ENCODE measurements around the gene ADAP1. TPM values are rescaled to one million over a fixed set of nuclear protein-coding genes. Genes with fewer than 3 reads are reported as not detected.
A peak's percentile ranks its signal among the peaks of the same experiment; 100 is the strongest.

Gene ADAP1
- total RNA-seq, 2 donors from 2014 or later: 19.7 to 19.8 TPM

DNA sequence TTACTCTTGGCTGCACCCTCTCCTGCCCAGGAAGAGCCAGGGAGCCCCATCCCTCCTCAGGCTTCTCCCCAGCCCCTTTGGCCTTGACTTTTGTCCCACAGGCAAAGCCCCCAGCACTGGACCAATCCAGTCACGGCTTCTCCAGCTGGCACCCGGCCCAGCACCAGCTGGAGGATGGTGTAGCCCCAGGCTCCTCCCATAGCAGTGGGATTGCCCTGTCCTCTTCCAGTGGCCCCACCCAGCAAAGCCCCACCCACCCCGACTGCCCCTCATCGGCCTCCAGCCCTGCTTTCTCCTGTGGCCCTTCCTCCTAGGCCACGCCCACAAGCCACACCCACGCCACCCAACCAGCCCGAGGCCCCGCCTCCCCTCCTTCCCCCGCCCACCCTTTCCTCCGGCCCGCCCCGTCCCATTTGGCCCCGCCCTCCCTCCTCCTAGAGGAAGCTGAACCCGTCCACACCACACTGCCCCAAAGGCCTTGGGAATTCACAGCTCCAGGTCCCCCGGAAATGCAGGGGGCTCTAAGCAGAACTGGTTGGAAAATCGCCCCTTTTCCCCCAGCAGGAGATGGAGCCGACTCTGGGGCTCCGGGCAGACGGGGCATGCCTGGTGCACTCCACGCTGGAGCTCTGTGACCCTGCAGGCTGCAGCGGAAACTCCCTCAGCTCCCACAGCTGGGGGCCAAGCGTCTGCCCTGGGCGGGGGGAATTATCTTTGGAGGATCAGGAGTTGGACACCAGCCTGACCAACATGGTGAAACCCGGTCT, 52.9 kb downstream of the ADAP1 start:
- DNase-seq (peak; percentile 64 to 89 (median 82)), ATAC-seq (peak; percentile 49)
- no peak for TF ChIP-seq POLR2A (IDR thresholded peaks at IDR 0.05)
- Histone ChIP-seq H3K4me3 (no peak overlapping the region), H3K4me1 (peaks cover 9% of the 10 kb centered on the region), H3K36me3 (replicated peaks in 1 of 2; ENCODE audit: insufficient read depth in 1 of 2, low read depth in 2 of 2) (peaks cover 3 to 5% of the 10 kb centered on the region in 2 donors), H3K27ac (peak overlapping the region in 1 of 4 donors; percentile 34), H3K27me3 (no peaks in the 10 kb centered on the region), H3K9me3 (no peaks in the 10 kb centered on the region)
- 34 to 54% methylated on average over 14 to 22 of the region's 24 CpGs for WGBS, 2 donors
- intact Hi-C loops (cut with DNase I): loop anchor here (5.0 to 10.0 kb wide), 2 partner anchors 66 to 173 kb away; no protein-coding TSS in a partner anchor

DNA sequence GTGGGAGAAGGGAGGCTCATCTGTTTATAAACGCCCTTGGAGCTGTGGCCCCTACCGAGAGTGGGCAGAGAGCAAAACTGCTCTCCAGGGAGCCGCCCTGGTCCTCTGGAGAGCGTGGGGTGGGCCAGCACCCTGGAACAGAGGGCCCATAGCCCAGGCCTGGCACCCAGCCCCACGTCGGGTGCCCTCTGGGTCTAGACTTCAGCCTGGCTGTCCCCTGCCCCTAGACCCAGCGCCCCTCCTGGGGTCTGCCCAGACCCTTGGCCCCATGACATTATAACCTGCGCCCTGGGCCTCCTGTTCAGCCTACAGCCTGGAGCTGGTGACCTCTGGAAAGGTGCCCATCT, 53.5 kb downstream of the ADAP1 start:
- H3K4me3 ChIP-seq: no peak overlapping the region
- intact Hi-C loops (cut with DNase I): loop anchor here (5.0 to 10.0 kb wide), 2 partner anchors 66 to 174 kb away; no protein-coding TSS in a partner anchor
- no peak for ATAC-seq
- no peak for TF ChIP-seq CTCF (IDR thresholded peaks at IDR 0.05)
- TF ChIP-seq POLR2A (IDR thresholded peaks at IDR 0.05): no peak
- H3K36me3 ChIP-seq (replicated peaks in 1 of 2; ENCODE audit: insufficient read depth in 1 of 2, low read depth in 2 of 2): peaks cover 3 to 10% of the 10 kb centered on the region in 2 donors
- H3K27me3 ChIP-seq: no peaks in the 10 kb centered on the region
- 55% methylated on average over 8 of the region's 8 CpGs; no CpG with 5 or more reads in 1 of the 2 donors for WGBS, 2 donors
- no peak for DNase-seq
- H3K27ac ChIP-seq: peak overlapping the region in 2 of 4 donors; percentile 34
- H3K4me1 ChIP-seq: peaks cover 9% of the 10 kb centered on the region
- no peaks in the 10 kb centered on the region for H3K9me3 ChIP-seq

- ATAC-seq (no peak), DNase-seq (no peak)
- intact Hi-C loops (cut with DNase I): loop anchor here (5.0 to 10.0 kb wide), 2 partner anchors 67 to 174 kb away; no protein-coding TSS in a partner anchor
- TF ChIP-seq CTCF (IDR thresholded peaks at IDR 0.05): no peak
- TF ChIP-seq POLR2A (IDR thresholded peaks at IDR 0.05): no peak
- Histone ChIP-seq H3K4me1 (peaks cover 9% of the 10 kb centered on the region), H3K36me3 (replicated peaks in 1 of 2; ENCODE audit: insufficient read depth in 1 of 2, low read depth in 2 of 2) (peaks cover 3 to 15% of the 10 kb centered on the region in 2 donors), H3K27ac (peak overlapping the region in 2 of 4 donors; percentile 34), H3K9me3 (no peaks in the 10 kb centered on the region), H3K4me3 (no peak overlapping the region), H3K27me3 (no peaks in the 10 kb centered on the region)
- 76 to 95% methylated on average over 3 to 21 of the region's 26 CpGs for WGBS, 2 donors
Measured at GRCh38 chr7:900331-901040, 54.0 kb downstream of the ADAP1 start.

GRCh38 chr7:899806-900205, 54.7 kb downstream of the ADAP1 start:
- no peak overlapping the region for H3K27ac ChIP-seq
- peaks cover 9% of the 10 kb centered on the region for H3K4me1 ChIP-seq
- H3K36me3 ChIP-seq (replicated peaks in 1 of 2; ENCODE audit: insufficient read depth in 1 of 2, low read depth in 2 of 2): peaks cover 3 to 21% of the 10 kb centered on the region in 2 donors
- H3K4me3 ChIP-seq: no peak overlapping the region
- 94% methylated on average over 16 of the region's 16 CpGs; no CpG with 5 or more reads in 1 of the 2 donors for WGBS, 2 donors
- no peaks in the 10 kb centered on the region for H3K27me3 ChIP-seq
- ATAC-seq: no peak
- TF ChIP-seq CTCF (IDR thresholded peaks at IDR 0.05): no peak
- no peak for TF ChIP-seq POLR2A (IDR thresholded peaks at IDR 0.05)
- no peaks in the 10 kb centered on the region for H3K9me3 ChIP-seq
- intact Hi-C loops (cut with DNase I): loop anchor here (5.0 to 10.0 kb wide), 2 partner anchors 67 to 175 kb away; no protein-coding TSS in a partner anchor
- DNase-seq: no peak
